IMR-90 (cell line): ENCODE measurements around the gene PALS1. TPM values are rescaled to one million over a fixed set of nuclear protein-coding genes. Genes with fewer than 3 reads are reported as not detected.
A peak's percentile ranks its signal among the peaks of the same experiment; 100 is the strongest.

Experiments
- ATAC-seq: fragments of 200-7000 bp; cut with Tn5 transposase; 2 replicates; pipeline ENCODE4 v1.9.1; 2020; ENCODE audit warnings: low read depth, mild to moderate bottlenecking, moderate library complexity
- BruUV-seq: library from RNA; stranded (reverse); fragments of 400-500 nt; replicated peaks from 2 replicates; lab custom pipeline; 2021; lab: Mats Ljungman, UMichigan
- CTCF ChIA-PET: fragments of 300-600 bp; formaldehyde crosslinking; extraction: SDS; loops from one replicate; lab custom pipeline; 2021; ENCODE audit warnings: antibody characterized with exemption; lab: Yijun Ruan, JAX
- POLR2A ChIA-PET: fragments of 300-600 bp; sonication (Branson Sonifier 250); formaldehyde crosslinking; loops from one replicate; lab custom pipeline; 2022; ENCODE audit warnings: antibody characterized with exemption; ENCODE audit not compliant: unreplicated experiment; lab: Charles Lee
- DNase-seq: peaks from one replicate; pipeline ENCODE4 v3.0.0; 2013
- H2AFZ ChIP-seq: replicated peaks from 2 replicates; pipeline ENCODE3; 2013; ENCODE audit warnings: low read length, mild to moderate bottlenecking; ENCODE audit not compliant: poor library complexity
- H2AK5ac ChIP-seq: 2 replicates; pipeline ENCODE4 v1.6.1; 2013; ENCODE audit warnings: low read depth, low read length, inconsistent platforms
- H2AK9ac ChIP-seq: replicated peaks from 2 replicates; pipeline ENCODE3; 2013; ENCODE audit warnings: mild to moderate bottlenecking, low read depth, low read length, moderate library complexity; ENCODE audit not compliant: poor library complexity
- H2BK120ac ChIP-seq: 2 replicates; pipeline ENCODE4 v1.6.1; 2013; ENCODE audit warnings: low read depth, low read length, inconsistent platforms
- H2BK15ac ChIP-seq: 3 replicates; pipeline ENCODE4 v1.6.1; 2013; ENCODE audit warnings: low read depth, low read length, inconsistent platforms
- H2BK20ac ChIP-seq: 2 replicates; pipeline ENCODE4 v1.6.1; 2013; ENCODE audit warnings: low read depth, mild to moderate bottlenecking, inconsistent platforms, low read length, moderate library complexity
- H2BK5ac ChIP-seq: 2 replicates; pipeline ENCODE4 v1.6.1; 2013; ENCODE audit warnings: mild to moderate bottlenecking, low read depth, low read length, inconsistent platforms; ENCODE audit not compliant: poor library complexity, severe bottlenecking
- H3K14ac ChIP-seq: replicated peaks from 2 replicates; pipeline ENCODE4 v1.6.1; 2013; ENCODE audit warnings: low read depth, low read length, inconsistent platforms
- H3K18ac ChIP-seq: 2 replicates; pipeline ENCODE4 v1.6.1; 2013; ENCODE audit warnings: low read depth, low read length, control low read depth
- H3K23ac ChIP-seq: 2 replicates; pipeline ENCODE4 v1.6.1; 2013; ENCODE audit warnings: low read depth, low read length, inconsistent platforms
- H3K27ac ChIP-seq: 2 replicates; pipeline ENCODE4 v1.5.1; 2013; ENCODE audit warnings: mild to moderate bottlenecking, control low read depth, low read length; ENCODE audit not compliant: insufficient read depth
- H3K27me3 ChIP-seq: 2 replicates; pipeline ENCODE4 v1.6.1; 2013; ENCODE audit warnings: low read length; ENCODE audit not compliant: control insufficient read depth, insufficient read depth
- H3K36me3 ChIP-seq: 2 replicates; pipeline ENCODE4 v1.6.1; 2013; ENCODE audit warnings: low read length, mixed read lengths; ENCODE audit not compliant: control insufficient read depth, insufficient read depth
- H3K4ac ChIP-seq: 2 replicates; pipeline ENCODE4 v1.6.1; 2013; ENCODE audit warnings: low read depth, low read length, inconsistent platforms
- H3K4me1 ChIP-seq: 2 replicates; pipeline ENCODE4 v1.6.1; 2013; ENCODE audit warnings: low read length, mixed read lengths; ENCODE audit not compliant: control insufficient read depth, insufficient read depth
- H3K4me2 ChIP-seq: 2 replicates; pipeline ENCODE4 v1.6.1; 2013; ENCODE audit warnings: low read depth, mild to moderate bottlenecking, control low read depth, low read length, moderate library complexity
- H3K4me3 ChIP-seq: 2 replicates; pipeline ENCODE4 v1.5.1; 2013; ENCODE audit warnings: low read depth, mild to moderate bottlenecking, control low read depth, low read length, moderate library complexity; ENCODE audit not compliant: insufficient read depth
- H3K56ac ChIP-seq: 2 replicates; pipeline ENCODE4 v1.6.1; 2013; ENCODE audit warnings: low read length, inconsistent platforms; ENCODE audit not compliant: insufficient read depth; ENCODE audit errors: extremely low read depth
- H3K79me1 ChIP-seq, 2 experiments: 2 replicates each; pipeline ENCODE4 v1.6.1; 2013; ENCODE audit warnings: low read length in 2 of 2, inconsistent platforms in 1 of 2, low read depth in 1 of 2
- H3K9ac ChIP-seq: 2 replicates; pipeline ENCODE4 v1.6.1; 2013; ENCODE audit warnings: low read depth, low read length, control low read depth
- H3K9me1 ChIP-seq: 2 replicates; pipeline ENCODE4 v1.6.1; 2013; ENCODE audit warnings: low read length, inconsistent platforms; ENCODE audit not compliant: insufficient read depth
- H3K9me3 ChIP-seq: 2 replicates; pipeline ENCODE4 v1.6.1; 2013; ENCODE audit warnings: low read length; ENCODE audit not compliant: control insufficient read depth, insufficient read depth
- H4K20me1 ChIP-seq: 2 replicates; pipeline ENCODE4 v1.6.1; 2013; ENCODE audit warnings: low read length, inconsistent platforms; ENCODE audit not compliant: insufficient read depth
- H4K5ac ChIP-seq: 2 replicates; pipeline ENCODE4 v1.6.1; 2013; ENCODE audit warnings: mild to moderate bottlenecking, low read depth, low read length, control low read depth
- H4K8ac ChIP-seq, 2 experiments: 2 replicates each; pipeline ENCODE4 v1.6.1; 2013; ENCODE audit warnings: low read depth in 2 of 2, low read length in 2 of 2, control low read depth in 1 of 2, inconsistent platforms in 1 of 2
- H4K91ac ChIP-seq: 2 replicates; pipeline ENCODE4 v1.6.1; 2013; ENCODE audit warnings: low read depth, low read length, inconsistent platforms; ENCODE audit not compliant: insufficient read depth
- MAFK ChIP-seq: IDR thresholded peaks from 2 replicates; pipeline ENCODE4 v1.6.1; 2012; ENCODE audit warnings: low read depth, low read length, improper control_type of control experiment
- MAZ ChIP-seq: IDR thresholded peaks from 2 replicates; pipeline ENCODE4 v1.6.1; 2012; ENCODE audit warnings: low read depth, mild to moderate bottlenecking, low read length, improper control_type of control experiment, moderate library complexity, borderline replicate concordance
- NFE2L2 ChIP-seq: fragments of 150-350 bp; IDR thresholded peaks from 2 replicates; pipeline ENCODE4 v1.6.1; 2016; ENCODE audit warnings: low read depth, mild to moderate bottlenecking, low read length
- RAD21 ChIP-seq: IDR thresholded peaks from 2 replicates; pipeline ENCODE4 v1.6.1; 2012; ENCODE audit warnings: low read length, improper control_type of control experiment
- RFX5 ChIP-seq: IDR thresholded peaks from 2 replicates; pipeline ENCODE4 v1.8.0; 2012; ENCODE audit warnings: low read depth, mild to moderate bottlenecking, low read length, moderate library complexity
- SMC3 ChIP-seq: fragments of 150-350 bp; IDR thresholded peaks from 2 replicates; pipeline ENCODE4 v1.6.1; 2016; ENCODE audit warnings: low read depth, mild to moderate bottlenecking, antibody characterized with exemption, low read length, moderate library complexity
- WGBS, 2 experiments: methylation state at CpG; one replicate each; pipeline versions ENCODE4 v1.1.5 to v1.1.7; 2013; ENCODE audit warnings: missing lambda C conversion rate in 2 of 2; ENCODE audit not compliant: insufficient read length in 1 of 2; ENCODE audit errors: extremely low coverage in 2 of 2; 5-methylcytosine and 5-hydroxymethylcytosine counted together
- dilution Hi-C: fragments of 300-500 bp; cut with HindIII; formaldehyde crosslinking; loops from one replicate; pipeline ENCODE4 v1.14.3; 2018; ENCODE audit warnings: low sequenced_read_pairs; ENCODE audit not compliant: unreplicated experiment
- in situ Hi-C: fragments of 300-500 bp; cut with MboI; formaldehyde crosslinking; loops from 3 replicates; pipeline ENCODE4 v1.14.3; 2019; ENCODE audit warnings: low sequenced_read_pairs, inconsistent platforms, mixed read lengths
- intact Hi-C: fragments of 100-400 bp; cut with micrococcal nuclease; formaldehyde crosslinking; loops from 2 replicates; pipeline ENCODE4 v1.10.0; 2022
- polyA plus RNA-seq, 3 experiments: library from polyadenylated mRNA; depleted of rRNA; stranded (reverse); fragments of >200 nt; gene quantifications; 2 replicates each; pipeline ENCODE4 v1.2.3, GENCODE V29; 2012; ENCODE audit warnings: low replicate concordance in 1 of 3
- total RNA-seq: library from RNA; depleted of rRNA; stranded (reverse); fragments of >200 nt; gene quantifications from 2 replicates; pipeline ENCODE4 v1.2.3, GENCODE V29; 2012
- TF ChIP-seq, protein P1 (sequence below): fragments of 150-350 bp; IDR thresholded peaks from 2 replicates; pipeline ENCODE4 v1.6.1; 2017; ENCODE audit warnings: mild to moderate bottlenecking, antibody characterized with exemption, low read length, low read depth
- TF ChIP-seq, protein P2 (sequence below): conservative IDR thresholded peaks from 2 replicates; pipeline ENCODE4 v1.5.1; 2012; ENCODE audit warnings: mild to moderate bottlenecking, low read depth, low read length, improper control_type of control experiment

PALS1 gene
- total and polyA plus RNA-seq, 2 of the 4 experiments (the other 2 are of a cell fraction), result 17.7 to 40.1 TPM

DNA sequence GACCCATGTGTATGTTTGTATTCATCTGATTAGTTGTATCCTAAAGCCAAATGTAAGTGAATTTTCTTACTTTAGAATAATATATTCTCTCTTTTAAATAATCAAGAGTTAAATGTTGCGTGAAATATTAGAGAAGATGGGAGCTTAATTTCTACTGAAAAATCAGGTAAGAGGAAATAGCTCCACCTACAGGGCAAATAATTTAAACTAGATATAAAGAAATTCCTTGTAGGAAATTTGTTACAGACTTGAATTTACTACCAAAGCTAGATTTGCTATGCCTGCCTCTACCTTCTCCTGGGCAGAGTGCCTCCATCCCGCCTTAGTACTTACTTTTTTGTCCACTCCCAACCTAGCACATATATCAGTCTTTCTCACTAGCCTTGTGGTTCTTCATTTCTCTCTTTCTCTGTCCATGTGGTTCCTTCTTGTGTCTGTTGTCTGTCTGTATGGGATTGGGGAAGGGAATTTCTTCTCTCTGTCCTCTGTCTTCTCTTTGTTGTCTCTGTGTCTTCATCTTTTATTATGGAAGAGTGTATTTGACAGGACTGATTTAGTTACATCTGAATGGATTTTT, 44.7 kb downstream of the PALS1 start:
- dilution Hi-C loops, result no loop called here
- in situ Hi-C loops, result loop anchor here (25.0 kb wide), 2 partner anchors 649 to 774 kb away; partner anchors contain the start of gene GPHN

More for the DNA sequence above, 44.7 kb downstream of the PALS1 start:
- Histone ChIP-seq H4K8ac (no peak overlapping the region), H4K5ac (no peak overlapping the region), H2BK5ac (no peak overlapping the region), H3K36me3 (no peaks in the 10 kb centered on the region; the same call in 1 of the 2 replicates), H3K56ac (no peak overlapping the region), H2BK20ac (no peak overlapping the region), H2AFZ (no peak overlapping the region), H3K4ac (no peak overlapping the region), H2AK9ac (no peak overlapping the region), H2BK15ac (no peak overlapping the region), H2AK5ac (no peak overlapping the region), H3K4me3 (no peak overlapping the region), H3K79me1 (peaks cover 12 to 14% of the 10 kb centered on the region in 2 experiments), H3K23ac (no peak overlapping the region), H3K27me3 (no peaks in the 10 kb centered on the region), H3K4me2 (no peak overlapping the region), H3K9ac (no peak overlapping the region), H3K4me1 (no peaks in the 10 kb centered on the region), H2BK120ac (no peak overlapping the region), H3K14ac (no peak overlapping the region), H3K9me3 (no peaks in the 10 kb centered on the region), H4K91ac (no peak overlapping the region), H3K27ac (no peak overlapping the region), H3K9me1 (no peaks in the 10 kb centered on the region), H3K18ac (no peak overlapping the region), H4K20me1 (0 out of 2 replicates have a peak, but pooled peaks cover 2% of the 10 kb centered on the region)
- WGBS, 2 experiments, result 20% methylated on average over 1 of the region's 2 CpGs; no CpG with 5 or more reads in 1 of the 2 experiments
- intact Hi-C loops, result loop anchor here (1.0 to 10.0 kb wide), 3 partner anchors 119 to 791 kb away; no protein-coding TSS in a partner anchor
- no TSS peak for BruUV-seq
- DNase-seq (peak; percentile 64), ATAC-seq (peak; percentile 24; the same call in 1 of the 2 replicates)
- no peak for TF ChIP-seq MAFK
- TF ChIP-seq, protein P1, sequence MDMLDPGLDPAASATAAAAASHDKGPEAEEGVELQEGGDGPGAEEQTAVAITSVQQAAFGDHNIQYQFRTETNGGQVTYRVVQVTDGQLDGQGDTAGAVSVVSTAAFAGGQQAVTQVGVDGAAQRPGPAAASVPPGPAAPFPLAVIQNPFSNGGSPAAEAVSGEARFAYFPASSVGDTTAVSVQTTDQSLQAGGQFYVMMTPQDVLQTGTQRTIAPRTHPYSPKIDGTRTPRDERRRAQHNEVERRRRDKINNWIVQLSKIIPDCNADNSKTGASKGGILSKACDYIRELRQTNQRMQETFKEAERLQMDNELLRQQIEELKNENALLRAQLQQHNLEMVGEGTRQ, result no peak
- TF ChIP-seq SMC3, result peak; percentile 65
- no peak for TF ChIP-seq NFE2L2
- no peak for TF ChIP-seq MAZ
- TF ChIP-seq RAD21, result peak; percentile 65
- TF ChIP-seq, protein P2, sequence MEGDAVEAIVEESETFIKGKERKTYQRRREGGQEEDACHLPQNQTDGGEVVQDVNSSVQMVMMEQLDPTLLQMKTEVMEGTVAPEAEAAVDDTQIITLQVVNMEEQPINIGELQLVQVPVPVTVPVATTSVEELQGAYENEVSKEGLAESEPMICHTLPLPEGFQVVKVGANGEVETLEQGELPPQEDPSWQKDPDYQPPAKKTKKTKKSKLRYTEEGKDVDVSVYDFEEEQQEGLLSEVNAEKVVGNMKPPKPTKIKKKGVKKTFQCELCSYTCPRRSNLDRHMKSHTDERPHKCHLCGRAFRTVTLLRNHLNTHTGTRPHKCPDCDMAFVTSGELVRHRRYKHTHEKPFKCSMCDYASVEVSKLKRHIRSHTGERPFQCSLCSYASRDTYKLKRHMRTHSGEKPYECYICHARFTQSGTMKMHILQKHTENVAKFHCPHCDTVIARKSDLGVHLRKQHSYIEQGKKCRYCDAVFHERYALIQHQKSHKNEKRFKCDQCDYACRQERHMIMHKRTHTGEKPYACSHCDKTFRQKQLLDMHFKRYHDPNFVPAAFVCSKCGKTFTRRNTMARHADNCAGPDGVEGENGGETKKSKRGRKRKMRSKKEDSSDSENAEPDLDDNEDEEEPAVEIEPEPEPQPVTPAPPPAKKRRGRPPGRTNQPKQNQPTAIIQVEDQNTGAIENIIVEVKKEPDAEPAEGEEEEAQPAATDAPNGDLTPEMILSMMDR, result peak; percentile 69
- no peak for TF ChIP-seq RFX5
- CTCF ChIA-PET, result interaction anchor here (0.7 to 1.9 kb wide), 8 partner anchors 10 to 123 kb away, joined by 3 to 14 read pairs (median 5); no protein-coding TSS in a partner anchor
- POLR2A ChIA-PET, result no interaction called here
